GM12878 (cell line): ENCODE results near the gene TMPRSS3. TPM values are rescaled to one million over a fixed set of nuclear protein-coding genes. Genes with fewer than 3 reads are reported as not detected.
A peak's percentile ranks its signal among the peaks of the same experiment; 100 is the strongest.

Experiments
- ATAC-seq: fragments of 200-7000 bp; cut with Tn5 transposase; 3 replicates; pipeline ENCODE4 v1.9.1; 2020; ENCODE audit warnings: mild to moderate bottlenecking, moderate library complexity
- BruUV-seq: library from RNA; stranded (reverse); fragments of 400-500 nt; replicated peaks from 2 replicates; lab custom pipeline; 2021; lab: Mats Ljungman, UMichigan
- CTCF ChIA-PET: fragments of 300-600 bp; sonication (Branson Sonifier 250); formaldehyde crosslinking; extraction: SDS; loops from one replicate; lab custom pipeline; 2021; ENCODE audit warnings: inconsistent platforms; lab: Yijun Ruan, JAX
- POLR2A ChIA-PET: fragments of 350-600 bp; formaldehyde crosslinking; extraction: SDS; loops from one replicate; lab custom pipeline; 2021; ENCODE audit warnings: inconsistent platforms; lab: Charles Lee
- RAD21 ChIA-PET: fragments of 300-600 bp; sonication (Branson Sonifier 250); formaldehyde crosslinking; loops from one replicate; lab custom pipeline; 2023; ENCODE audit warnings: antibody characterized with exemption; ENCODE audit not compliant: unreplicated experiment; lab: Charles Lee
- SMC1A ChIA-PET: fragments of 300-600 bp; sonication (Branson Sonifier 250); formaldehyde crosslinking; loops from one replicate; lab custom pipeline; 2023; ENCODE audit not compliant: unreplicated experiment, uncharacterized antibody; lab: Charles Lee
- DNase-seq: peaks from one replicate; pipeline ENCODE4 v3.0.0-alpha.2; 2011; ENCODE audit warnings: low read depth, low spot score
- FAIRE-seq: peaks from 3 replicates; lab custom pipeline; 2011; peaks lifted over from hg19 to GRCh38; lab: Jason Lieb, UNC
- H2AFZ ChIP-seq: 2 replicates; pipeline ENCODE4 v1.6.0; 2011; ENCODE audit warnings: low read depth, low read length, control low read depth; ENCODE audit not compliant: control insufficient read depth
- H3K27ac ChIP-seq: 2 replicates; pipeline ENCODE4 v1.5.1; 2011; ENCODE audit warnings: control low read depth; ENCODE audit not compliant: control insufficient read depth, insufficient read depth
- H3K27me3 ChIP-seq, 2 experiments: replicated peaks in 1 of 2; 2 replicates each; pipeline versions ENCODE4 v1.6.0 to v1.6.1; 2011; ENCODE audit warnings: low read length in 1 of 2; ENCODE audit not compliant: control insufficient read depth in 2 of 2, insufficient read depth in 2 of 2
- H3K36me3 ChIP-seq, 2 experiments: 2 replicates each; pipeline ENCODE4 v1.5.1; 2011; ENCODE audit warnings: low read length in 1 of 2; ENCODE audit not compliant: control insufficient read depth in 2 of 2, insufficient read depth in 2 of 2
- H3K4me1 ChIP-seq: 2 replicates; pipeline ENCODE4 v1.6.1; 2011; ENCODE audit warnings: mild to moderate bottlenecking, low read length, moderate library complexity, mixed read lengths; ENCODE audit not compliant: control insufficient read depth, insufficient read depth
- H3K4me2 ChIP-seq: 2 replicates; pipeline ENCODE4 v1.6.0; 2011; ENCODE audit warnings: control low read depth; ENCODE audit not compliant: control insufficient read depth, insufficient read depth
- H3K4me3 ChIP-seq: fragments of 200-600 bp; sonication (generic); 2 replicates; pipeline ENCODE4 v1.5.1; 2016
- H3K79me2 ChIP-seq: 2 replicates; pipeline ENCODE4 v1.6.0; 2011; ENCODE audit warnings: low read length; ENCODE audit not compliant: control insufficient read depth, insufficient read depth
- H3K9ac ChIP-seq: 2 replicates; pipeline ENCODE4 v1.8.0; 2011; ENCODE audit warnings: low read length, control low read depth, mixed read lengths; ENCODE audit not compliant: control insufficient read depth, insufficient read depth
- H3K9me3 ChIP-seq: replicated peaks from 3 replicates; pipeline ENCODE4 v1.5.1; 2011; ENCODE audit warnings: mild to moderate bottlenecking, low read length; ENCODE audit not compliant: control insufficient read depth, insufficient read depth
- H4K20me1 ChIP-seq: 2 replicates; pipeline ENCODE4 v1.6.0; 2011; ENCODE audit not compliant: control insufficient read depth, insufficient read depth
- CHD1 ChIP-seq: IDR thresholded peaks from 2 replicates; pipeline ENCODE4 v1.6.1; 2012; ENCODE audit warnings: low read depth, low read length, improper control_type of control experiment
- IRF4 ChIP-seq: IDR thresholded peaks from 2 replicates; pipeline ENCODE4 v1.6.1; 2011; ENCODE audit warnings: low read depth, low read length
- IRF5 ChIP-seq: fragments of 450-650 bp; IDR thresholded peaks from 2 replicates; pipeline ENCODE4 v1.6.1; 2017; ENCODE audit warnings: borderline replicate concordance
- MLLT1 ChIP-seq: fragments of 450-650 bp; IDR thresholded peaks from 2 replicates; pipeline ENCODE4 v1.6.1; 2016; ENCODE audit warnings: mild to moderate bottlenecking
- NFIC ChIP-seq: IDR thresholded peaks from 2 replicates; pipeline ENCODE4 v1.6.1; 2012; ENCODE audit warnings: low read depth, mild to moderate bottlenecking, inconsistent platforms, low read length, moderate library complexity
- POLR2A ChIP-seq: IDR thresholded peaks from 2 replicates; pipeline ENCODE4 v1.6.1; 2011; ENCODE audit warnings: low read depth, mild to moderate bottlenecking, low read length
- PRDM15 ChIP-seq: fragments of 450-650 bp; formaldehyde crosslinking; IDR thresholded peaks from 2 replicates; pipeline ENCODE4 v1.4.0; 2020; ENCODE audit warnings: mild to moderate bottlenecking, moderate library complexity
- SPI1 ChIP-seq: IDR thresholded peaks from 2 replicates; pipeline ENCODE4 v1.6.1; 2011; ENCODE audit warnings: low read depth, mild to moderate bottlenecking, low read length, moderate library complexity, borderline replicate concordance; ENCODE audit not compliant: insufficient read depth
- TARDBP ChIP-seq: IDR thresholded peaks from 2 replicates; pipeline ENCODE4 v1.6.1; 2016; ENCODE audit warnings: borderline replicate concordance
- ZBTB40 ChIP-seq: fragments of 450-650 bp; IDR thresholded peaks from 2 replicates; pipeline ENCODE4 v1.6.1; 2016; ENCODE audit warnings: mild to moderate bottlenecking, moderate library complexity, borderline replicate concordance
- ZNF274 ChIP-seq: IDR thresholded peaks from one replicate; pipeline ENCODE4 v1.8.0; 2011; ENCODE audit not compliant: insufficient read length, insufficient read depth
- WGBS: methylation state at CpG from one replicate; pipeline ENCODE4 v1.1.6; 2016; ENCODE audit warnings: low lambda C conversion rate; ENCODE audit not compliant: insufficient replicate concordance, insufficient coverage; ENCODE audit errors: missing lambda C conversion rate; 5-methylcytosine and 5-hydroxymethylcytosine counted together
- in situ Hi-C: fragments of 300-500 bp; cut with MboI; formaldehyde crosslinking; loops from 9 replicates; pipeline ENCODE4 v1.14.3; 2018; ENCODE audit warnings: mixed read lengths
- intact Hi-C: fragments of 100-400 bp; cut with micrococcal nuclease; formaldehyde crosslinking; loops from one replicate; pipeline ENCODE4 v1.14.2; 2022; ENCODE audit not compliant: unreplicated experiment
- polyA plus RNA-seq, 11 experiments: library from polyadenylated mRNA; depleted of rRNA in 4 of 11; unstranded in 6 of 11; stranded (reverse) in 5 of 11; fragments of >200 nt; fragmentation: Nextera tagmentation in 4 of 11; fragmentation: Illumina TruSeq in 1 of 11; extraction: Ambion mirVana in 4 of 11; extraction: Trizol in 1 of 11; gene quantifications; 1 replicate in 1 of 11; 2 replicates in 10 of 11; pipeline versions ENCODE4 v1.2.1 to v1.2.3, GENCODE V29; 2011 to 2016; ENCODE audit warnings: inconsistent platforms in 2 of 11, missing spikeins in 2 of 11, low read depth in 1 of 11
- total RNA-seq, 4 experiments: library from RNA; depleted of rRNA in 3 of 4; stranded (reverse); fragments of >200 nt in 3 of 4; fragmentation: Illumina TruSeq in 1 of 4; extraction: Trizol in 1 of 4; gene quantifications; 2 replicates each; pipeline versions ENCODE4 v1.2.1 to v1.2.3, GENCODE V29; 2013 to 2021

TMPRSS3 gene
- total and polyA plus RNA-seq, 10 of the 15 experiments (the other 5 are each of a cell fraction or from before 2014, with no cell fraction given), result 0.51 to 1.5 (median 0.82) TPM; not detected in 1

GRCh38 chr21:42388740-42389448 is 7.0 kb downstream of the TMPRSS3 start:
- H4K20me1 ChIP-seq, result no peaks in the 10 kb centered on the region
- ATAC-seq, result peak; percentile 48
- H3K36me3 ChIP-seq, result no peaks in the 10 kb centered on the region
- 78% methylated on average over 20 of the region's 20 CpGs for WGBS
- POLR2A ChIA-PET, result interaction anchor here (1.4 kb wide), 1 partner anchor 32 kb away, joined by 4 read pairs; no protein-coding TSS in a partner anchor
- FAIRE-seq, result no peak
- peaks cover 63% of the 10 kb centered on the region for H3K4me1 ChIP-seq
- peak overlapping the region; percentile 26; the same call in 1 of the 2 replicates for H3K4me3 ChIP-seq
- DNase-seq, result no peak
- in situ Hi-C loops (no loop called here), intact Hi-C loops (no loop called here)
- H3K4me2 ChIP-seq, result peak overlapping the region; percentile 53; the same call in 1 of the 2 replicates
- RAD21 ChIA-PET, result interaction anchor here (1.5 to 1.6 kb wide), 2 partner anchors 32 to 34 kb away, joined by 3 to 5 read pairs; no protein-coding TSS in a partner anchor
- no peak overlapping the region; the same call in 1 of the 2 replicates for H2AFZ ChIP-seq
- SMC1A ChIA-PET, result interaction anchor here (1.1 to 1.3 kb wide), 3 partner anchors 23 to 79 kb away, joined by 3 to 9 read pairs (median 3); no protein-coding TSS in a partner anchor
- H3K79me2 ChIP-seq, result peaks cover 9% of the 10 kb centered on the region
- no peaks in the 10 kb centered on the region for H3K27me3 ChIP-seq
- no TSS peak for BruUV-seq
- H3K9ac ChIP-seq, result 0 out of 2 replicates have a peak overlapping the region, but pooled peaks have one; percentile 24
- CTCF ChIA-PET, result interaction anchor here (1.0 to 1.3 kb wide), 2 partner anchors 11 to 34 kb away, joined by 4 to 8 read pairs; no protein-coding TSS in a partner anchor
- H3K27ac ChIP-seq, result peak overlapping the region; percentile 10; the same call in 1 of the 2 replicates
- no peaks in the 10 kb centered on the region for H3K9me3 ChIP-seq
- TF ChIP-seq CHD1, result no peak
- TF ChIP-seq IRF4, result 0 out of 2 replicates have a peak, but pooled peaks have one; percentile 12
- no peak for TF ChIP-seq PRDM15 (CRISPR knock-in tag)
- TF ChIP-seq SPI1, result no peak
- TF ChIP-seq POLR2A, result peak; percentile 32; the same call in 1 of the 2 replicates
- TF ChIP-seq NFIC, result no peak
- TF ChIP-seq TARDBP, result no peak
- 0 out of 2 replicates have a peak, but pooled peaks have one; percentile 21 for TF ChIP-seq MLLT1
- no peak for TF ChIP-seq ZNF274
- no peak for TF ChIP-seq IRF5
- TF ChIP-seq ZBTB40, result no peak
